GM12891 (cell line): Measurements from ENCODE around the gene GCK.

Source experiments
- PAX5 ChIP-seq: IDR thresholded peaks from 2 replicates; pipeline ENCODE4 v1.6.1; 2011; ENCODE audit warnings: low read length, moderate library complexity, mild to moderate bottlenecking; ENCODE audit not compliant: insufficient read depth, severe bottlenecking
- POLR2A ChIP-seq: IDR thresholded peaks from 2 replicates; pipeline ENCODE4 v1.6.1; 2011; ENCODE audit warnings: low read depth, low read length, control low read depth
- POLR2AphosphoS5 ChIP-seq: IDR thresholded peaks from 2 replicates; pipeline ENCODE4 v1.6.1; 2011; ENCODE audit warnings: low read depth, low read length, control low read depth
- SPI1 ChIP-seq: IDR thresholded peaks from 2 replicates; pipeline ENCODE4 v1.6.1; 2011; ENCODE audit warnings: low read depth, low read length, control low read depth
- TAF1 ChIP-seq: IDR thresholded peaks from 2 replicates; pipeline ENCODE4 v1.6.1; 2011; ENCODE audit warnings: low read depth, low read length, control low read depth

- TF ChIP-seq POLR2A, result no peak
- TF ChIP-seq POLR2AphosphoS5, result no peak
- TF ChIP-seq TAF1, result no peak
- TF ChIP-seq SPI1, result no peak
- no peak for TF ChIP-seq PAX5
Observed at GRCh38 chr7:44188480-44189225, 586 bp downstream of the GCK start.
